DND-41 (cell line): Measurements from ENCODE around the gene PAQR6.

ENCODE experiments used
- ATAC-seq: fragments of 200-7000 bp; cut with Tn5 transposase; 3 replicates; pipeline ENCODE4 v1.9.1; 2021; ENCODE audit warnings: low read depth; ENCODE audit not compliant: insufficient read depth
- DNase-seq: peaks from one replicate; pipeline ENCODE4 v3.0.0-alpha.2; 2020
- H2AFZ ChIP-seq: 2 replicates; pipeline ENCODE4 v1.6.0; 2012; ENCODE audit warnings: low read depth, low read length
- H3K27ac ChIP-seq: 2 replicates; pipeline ENCODE4 v1.5.1; 2012; ENCODE audit warnings: low read length, inconsistent platforms
- H3K27me3 ChIP-seq: fragments of 200-600 bp; sonication (generic); 2 replicates; pipeline ENCODE4 v1.6.0; 2012; ENCODE audit warnings: low read length, mild to moderate bottlenecking, inconsistent platforms; ENCODE audit not compliant: insufficient read depth, poor library complexity
- H3K36me3 ChIP-seq: 2 replicates; pipeline ENCODE4 v1.5.1; 2012; ENCODE audit warnings: low read length, inconsistent platforms; ENCODE audit not compliant: insufficient read depth
- H3K4me1 ChIP-seq: 2 replicates; pipeline ENCODE4 v1.5.1; 2012; ENCODE audit warnings: mild to moderate bottlenecking, low read length; ENCODE audit not compliant: insufficient read depth
- H3K4me2 ChIP-seq: 2 replicates; pipeline ENCODE4 v1.6.0; 2012; ENCODE audit warnings: mild to moderate bottlenecking, moderate library complexity, low read length, inconsistent platforms; ENCODE audit not compliant: insufficient read depth
- H3K4me3 ChIP-seq, 2 experiments: fragments of 200-600 bp in 1 of 2; shearing (Covaris generic) in 1 of 2; 2 replicates each; pipeline ENCODE4 v1.5.1; 2012 to 2016; ENCODE audit warnings: inconsistent platforms in 2 of 2, low read length in 2 of 2, mild to moderate bottlenecking in 2 of 2, low read depth in 1 of 2, moderate library complexity in 1 of 2
- H3K79me2 ChIP-seq: 2 replicates; pipeline ENCODE4 v1.6.0; 2012; ENCODE audit warnings: low read length, inconsistent platforms; ENCODE audit not compliant: insufficient read depth
- H3K9ac ChIP-seq: 2 replicates; pipeline ENCODE4 v1.6.0; 2012; ENCODE audit warnings: low read depth, mild to moderate bottlenecking, inconsistent platforms, low read length, moderate library complexity
- H3K9me3 ChIP-seq: 2 replicates; pipeline ENCODE4 v1.5.1; 2012; ENCODE audit warnings: low read length, moderate library complexity, mild to moderate bottlenecking, inconsistent platforms; ENCODE audit not compliant: insufficient read depth, severe bottlenecking
- H4K20me1 ChIP-seq: 2 replicates; pipeline ENCODE4 v1.6.0; 2012; ENCODE audit warnings: low read length; ENCODE audit not compliant: insufficient read depth
- EZH2 ChIP-seq: IDR thresholded peaks from 3 replicates; pipeline ENCODE4 v1.6.1; 2012; ENCODE audit warnings: borderline replicate concordance, low read depth, mild to moderate bottlenecking, moderate library complexity, low read length, inconsistent platforms; ENCODE audit not compliant: severe bottlenecking
- TF ChIP-seq, protein P1 (sequence below): IDR thresholded peaks from 2 replicates; pipeline ENCODE4 v1.5.1; 2012; ENCODE audit warnings: borderline replicate concordance, low read length, moderate library complexity, mild to moderate bottlenecking; ENCODE audit not compliant: poor library complexity, severe bottlenecking; ENCODE audit errors: extremely low read depth

PAQR6 gene

DNA sequence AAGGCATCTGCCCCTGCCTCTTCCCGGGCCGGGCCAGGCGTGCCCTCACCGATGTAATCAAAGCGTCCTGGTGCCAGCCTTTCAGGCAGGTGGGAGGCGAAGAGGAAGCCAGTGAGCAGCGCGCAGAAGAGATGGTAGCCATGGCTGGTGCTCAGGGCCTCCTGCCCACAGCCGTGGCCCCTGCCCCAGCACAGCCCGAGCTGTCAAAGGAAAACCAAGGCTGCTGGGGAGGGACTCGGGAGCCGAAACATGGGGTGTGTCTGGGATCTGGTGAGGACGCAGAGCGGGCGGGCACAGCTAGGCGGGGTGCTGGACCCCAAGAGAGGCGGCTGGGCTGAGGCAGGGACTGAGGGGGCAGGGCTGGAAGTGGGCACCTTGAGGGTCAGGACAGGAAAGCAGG, 3.1 kb downstream of the PAQR6 start:
- H3K36me3 ChIP-seq, result peaks cover 17% of the 10 kb centered on the region
- no peaks in the 10 kb centered on the region for H3K4me1 ChIP-seq
- H3K4me3 ChIP-seq, result no peak overlapping the region
- ATAC-seq, result no peak
- no peak overlapping the region for H3K4me2 ChIP-seq
- H3K79me2 ChIP-seq, result no peaks in the 10 kb centered on the region
- no peaks in the 10 kb centered on the region for H3K27me3 ChIP-seq
- DNase-seq, result no peak
- no peak overlapping the region for H3K9ac ChIP-seq
- H2AFZ ChIP-seq, result no peak overlapping the region
- no peak overlapping the region for H3K27ac ChIP-seq
- TF ChIP-seq EZH2, result no peak
- TF ChIP-seq, protein P1, sequence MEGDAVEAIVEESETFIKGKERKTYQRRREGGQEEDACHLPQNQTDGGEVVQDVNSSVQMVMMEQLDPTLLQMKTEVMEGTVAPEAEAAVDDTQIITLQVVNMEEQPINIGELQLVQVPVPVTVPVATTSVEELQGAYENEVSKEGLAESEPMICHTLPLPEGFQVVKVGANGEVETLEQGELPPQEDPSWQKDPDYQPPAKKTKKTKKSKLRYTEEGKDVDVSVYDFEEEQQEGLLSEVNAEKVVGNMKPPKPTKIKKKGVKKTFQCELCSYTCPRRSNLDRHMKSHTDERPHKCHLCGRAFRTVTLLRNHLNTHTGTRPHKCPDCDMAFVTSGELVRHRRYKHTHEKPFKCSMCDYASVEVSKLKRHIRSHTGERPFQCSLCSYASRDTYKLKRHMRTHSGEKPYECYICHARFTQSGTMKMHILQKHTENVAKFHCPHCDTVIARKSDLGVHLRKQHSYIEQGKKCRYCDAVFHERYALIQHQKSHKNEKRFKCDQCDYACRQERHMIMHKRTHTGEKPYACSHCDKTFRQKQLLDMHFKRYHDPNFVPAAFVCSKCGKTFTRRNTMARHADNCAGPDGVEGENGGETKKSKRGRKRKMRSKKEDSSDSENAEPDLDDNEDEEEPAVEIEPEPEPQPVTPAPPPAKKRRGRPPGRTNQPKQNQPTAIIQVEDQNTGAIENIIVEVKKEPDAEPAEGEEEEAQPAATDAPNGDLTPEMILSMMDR, result no peak
- H4K20me1 ChIP-seq, result peaks cover 11% of the 10 kb centered on the region; the same call in 1 of the 2 replicates
- H3K9me3 ChIP-seq, result no peaks in the 10 kb centered on the region

DNA sequence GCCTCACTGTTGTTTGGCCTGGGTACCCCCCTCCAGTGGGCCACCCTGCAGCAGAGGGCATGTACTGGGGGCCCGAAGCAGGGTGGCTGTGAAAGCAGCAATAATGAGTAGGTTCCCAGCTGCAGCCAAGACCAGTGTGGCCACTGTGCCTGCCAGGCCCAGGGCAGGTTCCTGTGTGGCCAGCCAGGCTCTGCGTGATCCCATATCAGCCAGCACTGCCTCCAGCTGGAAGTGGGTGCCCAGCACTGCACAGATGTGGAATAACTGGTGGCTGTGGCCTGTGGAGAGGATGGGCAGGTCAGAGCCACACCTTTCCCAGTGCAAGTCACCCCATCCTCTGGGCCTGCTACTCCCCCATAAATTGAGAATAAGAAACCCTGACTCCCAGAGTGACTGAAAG, 3.7 kb downstream of the PAQR6 start:
- H2AFZ ChIP-seq, result no peak overlapping the region
- peaks cover 7% of the 10 kb centered on the region; the same call in 1 of the 2 replicates for H4K20me1 ChIP-seq
- H3K4me2 ChIP-seq, result no peak overlapping the region

GRCh38 chr1:156242738-156243137, 5.1 kb downstream of the PAQR6 start:
- DNase-seq (no peak), ATAC-seq (no peak)
- no peaks in the 10 kb centered on the region for H3K9me3 ChIP-seq
- no peak for TF ChIP-seq EZH2
- TF ChIP-seq, protein P1, result no peak
- no peak overlapping the region for H3K9ac ChIP-seq
- H2AFZ ChIP-seq, result no peak overlapping the region
- no peaks in the 10 kb centered on the region for H3K4me1 ChIP-seq
- H3K4me2 ChIP-seq, result no peak overlapping the region
- H3K27ac ChIP-seq, result no peak overlapping the region
- H3K27me3 ChIP-seq, result no peaks in the 10 kb centered on the region
- H3K36me3 ChIP-seq, result peaks cover 27% of the 10 kb centered on the region; the same call in 1 of the 2 replicates
- H4K20me1 ChIP-seq, result 0 out of 2 replicates have a peak, but pooled peaks cover 7% of the 10 kb centered on the region
- no peaks in the 10 kb centered on the region for H3K79me2 ChIP-seq
- no peak overlapping the region for H3K4me3 ChIP-seq

More for the DNA sequence above, 3.7 kb downstream of the PAQR6 start:
- Histone ChIP-seq H3K79me2 (no peaks in the 10 kb centered on the region), H3K4me1 (no peaks in the 10 kb centered on the region), H3K9ac (no peak overlapping the region), H3K4me3 (no peak overlapping the region), H3K27me3 (no peaks in the 10 kb centered on the region), H3K36me3 (peaks cover 17% of the 10 kb centered on the region; the same call in 1 of the 2 replicates), H3K27ac (no peak overlapping the region), H3K9me3 (no peaks in the 10 kb centered on the region)
- TF ChIP-seq EZH2, result no peak
- TF ChIP-seq, protein P1, result no peak
- no peak for ATAC-seq
- DNase-seq, result no peak

DNA sequence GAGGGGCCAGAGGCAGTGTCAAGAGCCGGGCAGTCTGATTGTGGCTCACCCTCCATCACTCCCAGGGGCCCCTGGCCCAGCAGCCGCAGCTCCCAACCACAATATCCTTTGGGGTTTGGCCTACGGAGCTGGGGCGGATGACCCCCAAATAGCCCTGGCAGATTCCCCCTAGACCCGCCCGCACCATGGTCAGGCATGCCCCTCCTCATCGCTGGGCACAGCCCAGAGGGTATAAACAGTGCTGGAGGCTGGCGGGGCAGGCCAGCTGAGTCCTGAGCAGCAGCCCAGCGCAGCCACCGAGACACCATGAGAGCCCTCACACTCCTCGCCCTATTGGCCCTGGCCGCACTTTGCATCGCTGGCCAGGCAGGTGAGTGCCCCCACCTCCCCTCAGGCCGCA, 5.9 kb downstream of the PAQR6 start, which contains the start of gene BGLAP:
Gene BGLAP (plus strand): TSS at position 259 of the 400 bp plus-strand sequence. CDS start 48 bp downstream, at position 307.
- H4K20me1 ChIP-seq, result 0 out of 2 replicates have a peak, but pooled peaks cover 5% of the 10 kb centered on the region
- no peak within 1 kb of the TSS for H2AFZ ChIP-seq
- no peak within 1 kb of the TSS for H3K4me2 ChIP-seq
- no peaks in the 10 kb centered on the region for H3K27me3 ChIP-seq
- no peaks in the 10 kb centered on the region for H3K79me2 ChIP-seq
- peaks cover 33% of the 10 kb centered on the region for H3K36me3 ChIP-seq
- no peak within 1 kb of the TSS for H3K4me3 ChIP-seq
- no peak within 1 kb of the TSS for H3K27ac ChIP-seq
- H3K9ac ChIP-seq, result no peak within 1 kb of the TSS
- no peaks in the 10 kb centered on the region for H3K9me3 ChIP-seq
- TF ChIP-seq, protein P1, result no peak
- TF ChIP-seq EZH2, result no peak
- ATAC-seq (no peak), DNase-seq (no peak)
- H3K4me1 ChIP-seq, result no peaks in the 10 kb centered on the region
